Stomach (tissue), 9 donors: ENCODE data around the gene PDK1. TPM values are rescaled to one million over a fixed set of nuclear protein-coding genes. Genes with fewer than 3 reads are reported as not detected.
"Not testable (repeated sequence)": the region's sequence is repeated elsewhere in the genome, so short reads cannot be mapped to it uniquely, and the experiment has no call there.

ENCODE experiments used
- DNase-seq, 2 donors: peaks; one replicate each; pipeline versions ENCODE4 v3.0.0 to v3.0.0-alpha.2; 2013 to 2019
- H3K27ac ChIP-seq, 5 donors: fragments of 200-600 bp in 4 of 5; sonication (generic) in 4 of 5; one replicate each; pipeline ENCODE4 v1.5.1; 2013 to 2019; ENCODE audit warnings: mild to moderate bottlenecking in 1 of 5, moderate library complexity in 1 of 5
- H3K27me3 ChIP-seq, 3 donors: fragments of 200-600 bp; sonication (generic); one replicate each; pipeline ENCODE4 v1.5.1; 2017 to 2019; ENCODE audit warnings: mixed run types in 1 of 3
- H3K36me3 ChIP-seq, 4 donors: fragments of 200-600 bp; sonication (generic); 1 replicate in 3 of 4; 2 replicates in 1 of 4; pipeline ENCODE4 v1.5.1; 2016 to 2019
- H3K4me1 ChIP-seq, 4 donors: fragments of 200-600 bp; sonication (generic); one replicate each; pipeline ENCODE4 v1.5.1; 2016 to 2019
- H3K4me3 ChIP-seq, 4 donors: fragments of 200-600 bp; sonication (generic) in 3 of 4; one replicate each; pipeline ENCODE4 v1.5.1; 2016 to 2019; ENCODE audit warnings: mild to moderate bottlenecking in 1 of 4
- H3K9me3 ChIP-seq, 4 donors: fragments of 200-600 bp; sonication (generic); one replicate each; pipeline ENCODE4 v1.5.1; 2016 to 2019
- CTCF ChIP-seq, 7 experiments: fragments of 450-650 bp in 4 of 7; fragments of 200-600 bp in 3 of 7; sonication (generic) in 3 of 7; IDR thresholded peaks; one replicate each; pipeline ENCODE4 v1.5.1; 2016 to 2019; ENCODE audit warnings: antibody characterized with exemption in 7 of 7, control low read depth in 2 of 7, mild to moderate bottlenecking in 1 of 7
- EP300 ChIP-seq: sonication (generic); formaldehyde crosslinking; IDR thresholded peaks from one replicate; pipeline ENCODE4 v1.6.1; 2017; ENCODE audit warnings: antibody characterized with exemption
- POLR2A ChIP-seq, 4 donors: fragments of 450-650 bp; IDR thresholded peaks; one replicate each; pipeline ENCODE4 v1.6.1; 2016; ENCODE audit warnings: antibody characterized with exemption in 4 of 4, control low read depth in 2 of 4, mild to moderate bottlenecking in 1 of 4, moderate library complexity in 1 of 4
- POLR2AphosphoS5 ChIP-seq, 3 donors: sonication (generic); formaldehyde crosslinking; IDR thresholded peaks; one replicate each; pipeline ENCODE4 v1.6.1; 2016; ENCODE audit warnings: antibody characterized with exemption in 3 of 3
- WGBS, 5 donors: extraction: QIAGEN DNeasy Blood & Tissue Kit in 3 of 5; methylation state at CpG; one replicate each; pipeline versions ENCODE4 v1.1.5 to v1.1.7; 2013 to 2018; 5-methylcytosine and 5-hydroxymethylcytosine counted together
- intact Hi-C: fragments of 100-400 bp; cut with DNase I; formaldehyde crosslinking; loops from one replicate; pipeline ENCODE4 v1.15.1; 2023; ENCODE audit warnings: low total_unique reads
- polyA plus RNA-seq, 3 donors: library from polyadenylated mRNA; stranded (reverse); fragments of 200-250 nt; gene quantifications; one replicate each; pipeline ENCODE4 v1.2.3, GENCODE V29; 2013
- total RNA-seq, 5 donors: library from RNA; depleted of rRNA; stranded (reverse); fragments of >200 nt; gene quantifications; one replicate each; pipeline versions ENCODE4 v1.1.0 to v1.2.3, GENCODE V29; 2014 to 2016
- donor health status: healthy with polysubstance abuse.
- donor health status: Bipolar disorder and iron deficiency.
- donor health status: healthy.

Gene PDK1
- total and polyA plus RNA-seq, 8 donors: 2.8 to 133 (median 10.5) TPM

GRCh38 chr2:172539767-172540166, 16.1 kb upstream of the PDK1 start:
- DNase-seq: no peak
- 66 to 95% (median 88%) methylated on average over 4 of the region's 4 CpGs for WGBS, 5 donors
- no peaks in the 10 kb centered on the region for H3K36me3 ChIP-seq
- TF ChIP-seq EP300: no peak
- TF ChIP-seq POLR2AphosphoS5 (IDR thresholded peaks at IDR 0.05): no peak
- no peak for TF ChIP-seq CTCF (IDR thresholded peaks at IDR 0.05)
- no peak for TF ChIP-seq POLR2A (IDR thresholded peaks at IDR 0.05)
- intact Hi-C loops: no loop called here
- no peaks in the 10 kb centered on the region for H3K27me3 ChIP-seq
- H3K9me3 ChIP-seq: peaks cover 0 to 12% (median 5%) of the 10 kb centered on the region in 4 donors
- no peaks in the 10 kb centered on the region for H3K4me1 ChIP-seq
- H3K27ac ChIP-seq: no peak overlapping the region
- H3K4me3 ChIP-seq: no peak overlapping the region

- peaks cover 0 to 11% (median 4%) of the 10 kb centered on the region in 4 donors for H3K9me3 ChIP-seq
- TF ChIP-seq CTCF (IDR thresholded peaks at IDR 0.05): no peak
- no peak for TF ChIP-seq POLR2AphosphoS5 (IDR thresholded peaks at IDR 0.05)
- no peak for TF ChIP-seq POLR2A (IDR thresholded peaks at IDR 0.05)
- no peak for TF ChIP-seq EP300
- intact Hi-C loops: no loop called here
- H3K4me1 ChIP-seq: no peaks in the 10 kb centered on the region
- H3K36me3 ChIP-seq: no peaks in the 10 kb centered on the region
- no peaks in the 10 kb centered on the region for H3K27me3 ChIP-seq
- DNase-seq: no peak
- H3K4me3 ChIP-seq: no peak overlapping the region
- no peak overlapping the region for H3K27ac ChIP-seq
Observed at GRCh38 chr2:172540421-172540820, 15.5 kb upstream of the PDK1 start.

GRCh38 chr2:172545408-172546075, 10.3 kb upstream of the PDK1 start:
- no peak overlapping the region for H3K4me3 ChIP-seq
- H3K27me3 ChIP-seq: no peaks in the 10 kb centered on the region
- TF ChIP-seq POLR2AphosphoS5 (IDR thresholded peaks at IDR 0.05) (no peak), CTCF (IDR thresholded peaks at IDR 0.05) (no peak), EP300 (no peak), POLR2A (IDR thresholded peaks at IDR 0.05) (no peak)
- WGBS, 5 donors: 52 to 88% (median 80%) methylated on average over 2 of the region's 2 CpGs
- DNase-seq: no peak
- intact Hi-C loops: no loop called here
- H3K4me1 ChIP-seq: no peaks in the 10 kb centered on the region
- no peaks in the 10 kb centered on the region for H3K36me3 ChIP-seq
- H3K27ac ChIP-seq: no peak overlapping the region
- H3K9me3 ChIP-seq: no peaks in the 10 kb centered on the region

GRCh38 chr2:172549131-172549530, 6.8 kb upstream of the PDK1 start:
- H3K27ac ChIP-seq: no peak overlapping the region
- intact Hi-C loops: no loop called here
- DNase-seq: no peak
- H3K36me3 ChIP-seq: no peaks in the 10 kb centered on the region
- 92 to 100% (median 100%) methylated on average over 1 of the region's 1 CpG for WGBS, 5 donors
- TF ChIP-seq CTCF (IDR thresholded peaks at IDR 0.05): no peak
- no peak for TF ChIP-seq POLR2A (IDR thresholded peaks at IDR 0.05)
- no peak for TF ChIP-seq POLR2AphosphoS5 (IDR thresholded peaks at IDR 0.05)
- no peak for TF ChIP-seq EP300
- no peaks in the 10 kb centered on the region for H3K9me3 ChIP-seq
- H3K27me3 ChIP-seq: no peaks in the 10 kb centered on the region
- no peaks in the 10 kb centered on the region for H3K4me1 ChIP-seq
- no peak overlapping the region for H3K4me3 ChIP-seq

- H3K9me3 ChIP-seq, H3K27ac ChIP-seq, H3K27me3 ChIP-seq, H3K36me3 ChIP-seq, H3K4me1 ChIP-seq, DNase-seq, intact Hi-C loops, H3K4me3 ChIP-seq: not testable (repeated sequence)
- 32 to 55% (median 39%) methylated on average over 1 of the region's 1 CpG for WGBS, 5 donors
Observed at GRCh38 chr2:172549802-172550201, 6.1 kb upstream of the PDK1 start.
